ENCODE results near the gene HLA-DRA. TPM values are rescaled to one million over a fixed set of nuclear protein-coding genes. Genes with fewer than 3 reads are reported as not detected.
A peak's percentile ranks its signal among the peaks of the same experiment; 100 is the strongest.

Gene HLA-DRA
- polyA plus RNA-seq, 2 of the 4 experiments (the other 2 are of a cell fraction), result not detected

DNA sequence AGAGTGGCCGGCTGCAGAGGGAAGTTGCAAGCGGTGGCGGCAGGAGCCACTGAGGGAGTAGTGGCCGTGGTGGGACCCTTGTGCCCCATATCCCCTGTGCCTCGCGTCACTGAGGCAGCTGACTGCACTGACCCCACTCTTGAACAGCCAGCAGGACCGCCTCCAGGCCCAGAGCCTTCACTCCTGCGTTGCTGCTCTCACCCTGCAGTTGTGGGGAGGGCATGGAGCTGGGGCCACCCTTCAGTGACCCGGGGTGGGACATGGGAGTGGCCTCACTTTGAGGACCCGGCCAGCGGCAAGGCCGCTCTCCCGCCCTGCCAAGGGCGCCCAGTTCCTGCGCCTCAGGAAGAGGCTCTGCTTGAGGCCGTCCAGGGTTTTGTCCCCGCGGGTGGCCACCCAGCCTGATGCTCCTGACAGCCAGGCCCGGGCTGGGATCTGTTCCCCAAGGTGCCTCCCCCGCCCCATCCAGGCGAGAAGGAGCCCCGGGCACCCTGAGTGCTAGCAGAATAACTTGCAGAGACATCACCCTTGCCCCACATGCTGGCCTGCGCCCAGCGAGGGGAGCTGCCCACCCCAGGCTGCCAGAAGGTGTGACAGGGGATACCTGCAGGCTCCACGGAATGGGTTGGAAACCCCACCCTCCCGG lies 44.4 kb downstream of the HLA-DRA start:
- H3K27ac ChIP-seq, result no peak overlapping the region
- ChIA-PET CTCF (no interaction called here), POLR2A (no interaction called here)
- TF ChIP-seq REST (IDR thresholded peaks at IDR 0.05), result no peak
- TF ChIP-seq, protein P1, sequence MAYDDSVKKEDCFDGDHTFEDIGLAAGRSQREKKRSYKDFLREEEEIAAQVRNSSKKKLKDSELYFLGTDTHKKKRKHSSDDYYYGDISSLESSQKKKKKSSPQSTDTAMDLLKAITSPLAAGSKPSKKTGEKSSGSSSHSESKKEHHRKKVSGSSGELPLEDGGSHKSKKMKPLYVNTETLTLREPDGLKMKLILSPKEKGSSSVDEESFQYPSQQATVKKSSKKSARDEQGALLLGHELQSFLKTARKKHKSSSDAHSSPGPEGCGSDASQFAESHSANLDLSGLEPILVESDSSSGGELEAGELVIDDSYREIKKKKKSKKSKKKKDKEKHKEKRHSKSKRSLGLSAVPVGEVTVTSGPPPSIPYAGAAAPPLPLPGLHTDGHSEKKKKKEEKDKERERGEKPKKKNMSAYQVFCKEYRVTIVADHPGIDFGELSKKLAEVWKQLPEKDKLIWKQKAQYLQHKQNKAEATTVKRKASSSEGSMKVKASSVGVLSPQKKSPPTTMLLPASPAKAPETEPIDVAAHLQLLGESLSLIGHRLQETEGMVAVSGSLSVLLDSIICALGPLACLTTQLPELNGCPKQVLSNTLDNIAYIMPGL (CRISPR knock-in tag; IDR thresholded peaks at IDR 0.05; ENCODE audit: borderline replicate concordance), result no peak
- TF ChIP-seq CHD2 (IDR thresholded peaks at IDR 0.05; ENCODE audit: low read length, partially characterized antibody), result no peak
- no peak for TF ChIP-seq RARB (CRISPR knock-in tag; IDR thresholded peaks at IDR 0.05)
- TF ChIP-seq NR3C1 (IDR thresholded peaks at IDR 0.05), result no peak
- no peak for TF ChIP-seq HOXB5 (CRISPR knock-in tag; IDR thresholded peaks at IDR 0.05)
- no peak for TF ChIP-seq POLR2AphosphoS2 (conservative IDR thresholded peaks at IDR 0.05; ENCODE audit: low read length)
- no peak for TF ChIP-seq HOXA7 (CRISPR knock-in tag; IDR thresholded peaks at IDR 0.05)
- no peak for TF ChIP-seq HOXB13 (CRISPR knock-in tag; IDR thresholded peaks at IDR 0.05; ENCODE audit: low read depth)
- no peak for TF ChIP-seq ZSCAN20 (CRISPR knock-in tag; IDR thresholded peaks at IDR 0.05)
- no peak for TF ChIP-seq KDM5A (IDR thresholded peaks at IDR 0.05)
- TF ChIP-seq EHF (CRISPR knock-in tag; IDR thresholded peaks at IDR 0.05), result no peak
- no peak for TF ChIP-seq CEBPB (IDR thresholded peaks at IDR 0.05)
- no peak for TF ChIP-seq BCL3 (IDR thresholded peaks at IDR 0.05)
- TF ChIP-seq RNF2 (IDR thresholded peaks at IDR 0.05; ENCODE audit: borderline replicate concordance, low read depth), result no peak
- no peak for TF ChIP-seq FOSB (CRISPR knock-in tag; IDR thresholded peaks at IDR 0.05)
- no peak for TF ChIP-seq MAZ (IDR thresholded peaks at IDR 0.05; ENCODE audit: borderline replicate concordance, low read depth, low read length)
- TF ChIP-seq, protein P2, sequence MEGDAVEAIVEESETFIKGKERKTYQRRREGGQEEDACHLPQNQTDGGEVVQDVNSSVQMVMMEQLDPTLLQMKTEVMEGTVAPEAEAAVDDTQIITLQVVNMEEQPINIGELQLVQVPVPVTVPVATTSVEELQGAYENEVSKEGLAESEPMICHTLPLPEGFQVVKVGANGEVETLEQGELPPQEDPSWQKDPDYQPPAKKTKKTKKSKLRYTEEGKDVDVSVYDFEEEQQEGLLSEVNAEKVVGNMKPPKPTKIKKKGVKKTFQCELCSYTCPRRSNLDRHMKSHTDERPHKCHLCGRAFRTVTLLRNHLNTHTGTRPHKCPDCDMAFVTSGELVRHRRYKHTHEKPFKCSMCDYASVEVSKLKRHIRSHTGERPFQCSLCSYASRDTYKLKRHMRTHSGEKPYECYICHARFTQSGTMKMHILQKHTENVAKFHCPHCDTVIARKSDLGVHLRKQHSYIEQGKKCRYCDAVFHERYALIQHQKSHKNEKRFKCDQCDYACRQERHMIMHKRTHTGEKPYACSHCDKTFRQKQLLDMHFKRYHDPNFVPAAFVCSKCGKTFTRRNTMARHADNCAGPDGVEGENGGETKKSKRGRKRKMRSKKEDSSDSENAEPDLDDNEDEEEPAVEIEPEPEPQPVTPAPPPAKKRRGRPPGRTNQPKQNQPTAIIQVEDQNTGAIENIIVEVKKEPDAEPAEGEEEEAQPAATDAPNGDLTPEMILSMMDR (IDR thresholded peaks at IDR 0.05), result no peak
- H3K4me2 ChIP-seq, result no peak overlapping the region
- no peaks in the 10 kb centered on the region for H3K9me3 ChIP-seq
- ATAC-seq (peak in 1 of 2 experiments; percentile 30; a peak in 1 of 6 replicates), FAIRE-seq (no peak), DNase-seq (ENCODE audit: low read depth in 1 of 2, low spot score in 1 of 2) (no peak)
- WGBS (ENCODE audit: missing lambda C conversion rate), result 31% methylated on average over 20 of the region's 26 CpGs
- H3K4me3 ChIP-seq, result no peak overlapping the region
- no peaks in the 10 kb centered on the region for H3K4me1 ChIP-seq

- FAIRE-seq (no peak), ATAC-seq (no peak), DNase-seq (ENCODE audit: low read depth in 1 of 2, low spot score in 1 of 2) (no peak)
- WGBS (ENCODE audit: missing lambda C conversion rate), result 32% methylated on average over 3 of the region's 4 CpGs
- POLR2A ChIA-PET, result no interaction called here
- CTCF ChIA-PET, result no interaction called here
- TF ChIP-seq NR3C1 (IDR thresholded peaks at IDR 0.05), result no peak
- TF ChIP-seq ZSCAN20 (CRISPR knock-in tag; IDR thresholded peaks at IDR 0.05), result no peak
- TF ChIP-seq EHMT2 (IDR thresholded peaks at IDR 0.05; ENCODE audit: low read depth), result no peak
- no peak for TF ChIP-seq CHD2 (IDR thresholded peaks at IDR 0.05; ENCODE audit: low read length, partially characterized antibody)
- TF ChIP-seq ZC3H11A (IDR thresholded peaks at IDR 0.05), result no peak
- H3K4me1 ChIP-seq, result no peaks in the 10 kb centered on the region
- no peak overlapping the region for H3K27ac ChIP-seq
- H3K4me3 ChIP-seq, result no peak overlapping the region
- H3K9me3 ChIP-seq, result no peaks in the 10 kb centered on the region
- H3K4me2 ChIP-seq, result no peak overlapping the region
These were observed 44.9 kb downstream of the HLA-DRA start for GRCh38 chr6:32484614-32484998.

Measured in A549 (cell line).